Esophagus squamous epithelium (tissue), 4 donors: ENCODE measurements around the gene MTMR11.

Source experiments
- CTCF ChIP-seq, 6 experiments: fragments of 450-650 bp in 4 of 6; fragments of 200-600 bp in 2 of 6; sonication (generic) in 2 of 6; IDR thresholded peaks; one replicate each; pipeline ENCODE4 v1.5.1; 2016 to 2019; ENCODE audit warnings: antibody characterized with exemption in 6 of 6, mild to moderate bottlenecking in 4 of 6, moderate library complexity in 4 of 6
- POLR2A ChIP-seq, 4 donors: fragments of 450-650 bp; IDR thresholded peaks; one replicate each; pipeline ENCODE4 v1.6.1; 2017; ENCODE audit warnings: antibody characterized with exemption in 4 of 4, mild to moderate bottlenecking in 4 of 4, moderate library complexity in 3 of 4

GRCh38 chr1:149916898-149917252 lies 19.8 kb downstream of the MTMR11 start:
- TF ChIP-seq POLR2A (IDR thresholded peaks at IDR 0.05) (no peak), CTCF (IDR thresholded peaks at IDR 0.05) (no peak)
